ENCODE data around the gene SMARCD2.

DNA sequence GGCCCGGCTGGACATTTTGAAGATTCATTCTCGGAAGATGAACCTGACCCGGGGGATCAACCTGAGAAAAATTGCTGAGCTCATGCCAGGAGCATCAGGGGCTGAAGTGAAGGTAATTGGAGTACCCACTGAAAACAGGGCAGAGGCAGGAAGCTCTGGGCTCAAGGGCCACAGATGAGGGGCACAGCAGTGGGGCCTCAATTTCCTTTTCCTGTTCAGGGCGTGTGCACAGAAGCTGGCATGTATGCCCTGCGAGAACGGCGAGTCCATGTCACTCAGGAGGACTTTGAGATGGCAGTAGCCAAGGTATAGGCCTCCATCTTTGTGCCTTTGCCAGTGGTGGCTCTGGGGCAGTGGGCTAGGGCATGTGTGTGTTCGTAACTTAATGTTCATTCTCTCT lies 11.0 kb downstream of the SMARCD2 start:
- TF ChIP-seq POLR2A (IDR thresholded peaks at IDR 0.05; ENCODE audit: low read depth) (no peak), EP300 (IDR thresholded peaks at IDR 0.05) (no peak)
